K562 treated with DMSO at 1 percent for 48 hours (cell line): ENCODE results near the gene CPO. TPM values are rescaled to one million over a fixed set of nuclear protein-coding genes. Genes with fewer than 3 reads are reported as not detected.

Experiments used
- total RNA-seq: library from RNA; unstranded; fragments of 300-600 nt; gene quantifications from 2 replicates; pipeline ENCODE4 v1.2.3, GENCODE V29; 2022; ENCODE audit warnings: low replicate concordance; ENCODE audit errors: extremely low read depth

CPO gene, protein sequence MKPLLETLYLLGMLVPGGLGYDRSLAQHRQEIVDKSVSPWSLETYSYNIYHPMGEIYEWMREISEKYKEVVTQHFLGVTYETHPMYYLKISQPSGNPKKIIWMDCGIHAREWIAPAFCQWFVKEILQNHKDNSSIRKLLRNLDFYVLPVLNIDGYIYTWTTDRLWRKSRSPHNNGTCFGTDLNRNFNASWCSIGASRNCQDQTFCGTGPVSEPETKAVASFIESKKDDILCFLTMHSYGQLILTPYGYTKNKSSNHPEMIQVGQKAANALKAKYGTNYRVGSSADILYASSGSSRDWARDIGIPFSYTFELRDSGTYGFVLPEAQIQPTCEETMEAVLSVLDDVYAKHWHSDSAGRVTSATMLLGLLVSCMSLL
- total RNA-seq: not detected in 2 replicates

GRCh38 chr2:206939340-206939739, at the start of gene CPO:
Gene CPO (plus strand): TSS chr2:206939518. CDS start chr2:206939600, 82 bp downstream.

Other genes starting within 250 kb of the CPO start
- not detected in 2 replicates for gene DYTN, start 221.1 kb upstream of the CPO start, total RNA-seq
- not detected in 2 replicates for gene MDH1B, start 174.2 kb upstream of the CPO start, total RNA-seq
- gene FASTKD2, start 173.9 kb upstream of the CPO start, total RNA-seq: not detected in 2 replicates
- gene KLF7, start 226.4 kb downstream of the CPO start, total RNA-seq: not detected in 2 replicates